Measurements from ENCODE around the gene CEP162. TPM values are rescaled to one million over a fixed set of nuclear protein-coding genes. Genes with fewer than 3 reads are reported as not detected.
"Not testable (repeated sequence)": the region's sequence is repeated elsewhere in the genome, so short reads cannot be mapped to it uniquely, and the experiment has no call there.

Gene CEP162
- total RNA-seq, 2 donors from 2014 or later, result 3.5 to 5.6 TPM

GRCh38 chr6:84213217-84213616 lies 14.2 kb downstream of the CEP162 start:
- no peak overlapping the region for H3K27ac Mint-ChIP-seq
- no peak for ATAC-seq (replicated peaks in 1 of 2)
- no peak for DNase-seq
- H3K4me1 Mint-ChIP-seq (ENCODE audit: low read depth), result no peaks in the 10 kb centered on the region
- no peaks in the 10 kb centered on the region for H3K9me3 Mint-ChIP-seq
- H3K36me3 Mint-ChIP-seq (ENCODE audit: insufficient read depth in 2 of 2), result no peaks in the 10 kb centered on the region
- no peaks in the 10 kb centered on the region for H3K27me3 Mint-ChIP-seq (ENCODE audit: low read depth)
- H3K4me3 Mint-ChIP-seq, result no peak overlapping the region

- DNase-seq (no peak), ATAC-seq (replicated peaks in 1 of 2) (no peak)
- H3K27ac Mint-ChIP-seq, result no peak overlapping the region
- no peaks in the 10 kb centered on the region for H3K4me1 Mint-ChIP-seq (ENCODE audit: low read depth)
- H3K4me3 Mint-ChIP-seq, result no peak overlapping the region
- H3K9me3 Mint-ChIP-seq, result no peaks in the 10 kb centered on the region
- no peaks in the 10 kb centered on the region for H3K27me3 Mint-ChIP-seq (ENCODE audit: low read depth)
- H3K36me3 Mint-ChIP-seq (ENCODE audit: insufficient read depth in 2 of 2), result peaks cover 2 to 6% of the 10 kb centered on the region in 2 donors
Observed at GRCh38 chr6:84204011-84204410, 23.4 kb downstream of the CEP162 start.

GRCh38 chr6:84199987-84200386 lies 27.5 kb downstream of the CEP162 start:
- not testable (repeated sequence) for H3K36me3 Mint-ChIP-seq (ENCODE audit: insufficient read depth in 2 of 2)

DNA sequence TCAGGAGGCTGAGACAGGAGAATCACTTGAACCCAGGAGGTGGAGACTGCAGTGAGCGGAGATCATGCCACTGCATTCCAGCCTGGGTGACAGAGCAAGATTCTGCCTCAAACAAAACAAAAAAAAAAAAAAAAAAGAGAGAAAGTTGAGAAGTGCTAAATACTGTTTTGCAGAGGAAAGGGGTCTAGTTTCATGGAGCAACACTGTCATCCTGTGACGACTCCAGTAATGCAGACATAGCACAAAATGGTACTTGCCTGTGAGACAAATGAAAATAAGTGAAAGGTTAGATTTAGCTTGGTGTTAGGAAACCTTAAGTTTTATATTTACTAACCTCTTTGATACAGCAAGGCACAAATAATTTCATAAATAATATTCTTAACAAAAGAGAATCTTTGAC lies 29.7 kb downstream of the CEP162 start:
- Mint-ChIP-seq H3K27me3 (ENCODE audit: low read depth) (no peaks in the 10 kb centered on the region), H3K4me3 (no peak overlapping the region), H3K9me3 (no peaks in the 10 kb centered on the region), H3K27ac (no peak overlapping the region), H3K36me3 (ENCODE audit: insufficient read depth in 2 of 2) (peaks cover 5 to 11% of the 10 kb centered on the region in 2 donors), H3K4me1 (ENCODE audit: low read depth) (no peaks in the 10 kb centered on the region)
- DNase-seq (no peak), ATAC-seq (replicated peaks in 1 of 2) (no peak)

More at GRCh38 chr6:84199987-84200386, 27.5 kb downstream of the CEP162 start:
- not testable (repeated sequence) for H3K27me3 Mint-ChIP-seq (ENCODE audit: low read depth); H3K9me3 Mint-ChIP-seq; H3K4me1 Mint-ChIP-seq (ENCODE audit: low read depth); DNase-seq; H3K4me3 Mint-ChIP-seq; H3K27ac Mint-ChIP-seq; ATAC-seq (replicated peaks in 1 of 2)

GRCh38 chr6:84193114-84193708 lies 34.2 kb downstream of the CEP162 start:
- no peaks in the 10 kb centered on the region for H3K27me3 Mint-ChIP-seq (ENCODE audit: low read depth)
- DNase-seq (no peak), ATAC-seq (replicated peaks in 1 of 2) (no peak)
- no peak overlapping the region for H3K27ac Mint-ChIP-seq
- no peaks in the 10 kb centered on the region for H3K4me1 Mint-ChIP-seq (ENCODE audit: low read depth)
- no peak overlapping the region for H3K4me3 Mint-ChIP-seq
- H3K9me3 Mint-ChIP-seq, result no peaks in the 10 kb centered on the region
- peaks cover 8 to 19% of the 10 kb centered on the region in 2 donors for H3K36me3 Mint-ChIP-seq (ENCODE audit: insufficient read depth in 2 of 2)

- Mint-ChIP-seq H3K9me3 (no peaks in the 10 kb centered on the region), H3K27me3 (ENCODE audit: low read depth) (no peaks in the 10 kb centered on the region), H3K4me3 (no peak overlapping the region), H3K27ac (no peak overlapping the region), H3K36me3 (ENCODE audit: insufficient read depth in 2 of 2) (peaks cover 8 to 19% of the 10 kb centered on the region in 2 donors), H3K4me1 (ENCODE audit: low read depth) (no peaks in the 10 kb centered on the region)
- ATAC-seq (replicated peaks in 1 of 2) (no peak), DNase-seq (no peak)
Observed at GRCh38 chr6:84191802-84192201, 35.6 kb downstream of the CEP162 start.

- H3K36me3 Mint-ChIP-seq (ENCODE audit: insufficient read depth in 2 of 2), result peaks cover 4 to 11% of the 10 kb centered on the region in 2 donors
- H3K4me1 Mint-ChIP-seq (ENCODE audit: low read depth); ATAC-seq (replicated peaks in 1 of 2); DNase-seq; H3K9me3 Mint-ChIP-seq; H3K4me3 Mint-ChIP-seq; H3K27me3 Mint-ChIP-seq (ENCODE audit: low read depth); H3K27ac Mint-ChIP-seq: not testable (repeated sequence)
Observed at GRCh38 chr6:84189356-84189755, 38.1 kb downstream of the CEP162 start.

- Mint-ChIP-seq H3K4me1 (ENCODE audit: low read depth) (no peaks in the 10 kb centered on the region), H3K4me3 (no peak overlapping the region), H3K36me3 (ENCODE audit: insufficient read depth in 2 of 2) (peaks cover 0 to 8% of the 10 kb centered on the region in 2 donors), H3K27me3 (ENCODE audit: low read depth) (no peaks in the 10 kb centered on the region), H3K9me3 (no peaks in the 10 kb centered on the region), H3K27ac (no peak overlapping the region)
- DNase-seq (no peak), ATAC-seq (replicated peaks in 1 of 2) (no peak)
Observed at GRCh38 chr6:84183430-84183829, 44.0 kb downstream of the CEP162 start.

GRCh38 chr6:84182001-84182400 lies 45.4 kb downstream of the CEP162 start:
- Mint-ChIP-seq H3K9me3 (no peaks in the 10 kb centered on the region), H3K27me3 (ENCODE audit: low read depth) (no peaks in the 10 kb centered on the region), H3K27ac (no peak overlapping the region), H3K4me3 (no peak overlapping the region), H3K4me1 (ENCODE audit: low read depth) (no peaks in the 10 kb centered on the region), H3K36me3 (ENCODE audit: insufficient read depth in 2 of 2) (peaks cover 0 to 5% of the 10 kb centered on the region in 2 donors)
- DNase-seq, result no peak
- no peak for ATAC-seq (replicated peaks in 1 of 2)

DNA sequence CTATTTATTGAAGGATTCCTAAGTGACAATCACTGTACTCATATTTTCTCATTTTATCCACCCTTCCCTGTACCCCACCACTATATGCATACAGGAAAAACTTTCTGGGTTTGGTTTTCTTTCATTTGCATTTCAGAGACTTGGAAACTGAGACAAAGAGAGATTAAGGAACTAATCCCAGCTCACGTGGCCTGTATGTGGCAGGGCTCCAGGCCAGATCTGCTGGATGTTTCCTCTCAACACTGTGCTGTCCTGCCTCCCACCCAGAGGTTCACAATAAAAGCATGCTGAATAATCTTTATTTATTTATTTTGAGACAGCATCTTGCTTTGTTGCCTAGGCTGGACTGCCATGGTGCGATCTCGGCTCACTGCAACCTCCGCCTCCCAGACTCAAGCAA lies 50.2 kb downstream of the CEP162 start:
- Mint-ChIP-seq H3K9me3 (no peaks in the 10 kb centered on the region), H3K36me3 (ENCODE audit: insufficient read depth in 2 of 2) (peaks cover 3 to 7% of the 10 kb centered on the region in 2 donors), H3K4me1 (ENCODE audit: low read depth) (no peaks in the 10 kb centered on the region), H3K4me3 (no peak overlapping the region), H3K27ac (no peak overlapping the region), H3K27me3 (ENCODE audit: low read depth) (no peaks in the 10 kb centered on the region)
- no peak for DNase-seq
- no peak for ATAC-seq (replicated peaks in 1 of 2)

DNA sequence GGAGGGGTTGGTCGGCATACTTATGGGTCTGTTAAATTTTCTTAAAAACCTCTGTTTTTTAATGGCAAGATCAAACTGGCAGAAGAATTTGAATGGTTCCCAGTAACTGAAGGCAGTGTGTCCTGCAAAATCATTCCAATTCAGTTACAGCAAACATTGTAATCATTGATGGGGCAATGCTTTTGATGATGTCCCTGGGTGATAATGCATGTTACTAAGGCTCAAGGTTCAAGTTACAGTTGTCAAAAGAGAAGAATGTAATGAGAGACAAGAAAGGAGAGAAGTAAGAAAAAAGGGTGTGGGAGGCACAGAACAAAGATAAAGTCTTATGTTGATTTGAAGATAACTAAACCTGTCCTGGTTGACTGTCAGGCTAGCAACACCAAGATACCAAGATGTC lies 54.9 kb downstream of the CEP162 start:
- Mint-ChIP-seq H3K27ac (no peak overlapping the region), H3K4me1 (ENCODE audit: low read depth) (no peaks in the 10 kb centered on the region), H3K4me3 (no peak overlapping the region), H3K36me3 (ENCODE audit: insufficient read depth in 2 of 2) (peaks cover 2 to 3% of the 10 kb centered on the region in 2 donors), H3K9me3 (no peaks in the 10 kb centered on the region), H3K27me3 (ENCODE audit: low read depth) (no peaks in the 10 kb centered on the region)
- ATAC-seq (replicated peaks in 1 of 2) (no peak), DNase-seq (no peak)

GRCh38 chr6:84172080-84172479 lies 55.4 kb downstream of the CEP162 start:
- no peak for DNase-seq
- peaks cover 2 to 3% of the 10 kb centered on the region in 2 donors for H3K36me3 Mint-ChIP-seq (ENCODE audit: insufficient read depth in 2 of 2)
- H3K27ac Mint-ChIP-seq, result no peak overlapping the region
- no peaks in the 10 kb centered on the region for H3K9me3 Mint-ChIP-seq
- ATAC-seq (replicated peaks in 1 of 2), result no peak
- no peaks in the 10 kb centered on the region for H3K4me1 Mint-ChIP-seq (ENCODE audit: low read depth)
- no peak overlapping the region for H3K4me3 Mint-ChIP-seq
- H3K27me3 Mint-ChIP-seq (ENCODE audit: low read depth), result no peaks in the 10 kb centered on the region

DNA sequence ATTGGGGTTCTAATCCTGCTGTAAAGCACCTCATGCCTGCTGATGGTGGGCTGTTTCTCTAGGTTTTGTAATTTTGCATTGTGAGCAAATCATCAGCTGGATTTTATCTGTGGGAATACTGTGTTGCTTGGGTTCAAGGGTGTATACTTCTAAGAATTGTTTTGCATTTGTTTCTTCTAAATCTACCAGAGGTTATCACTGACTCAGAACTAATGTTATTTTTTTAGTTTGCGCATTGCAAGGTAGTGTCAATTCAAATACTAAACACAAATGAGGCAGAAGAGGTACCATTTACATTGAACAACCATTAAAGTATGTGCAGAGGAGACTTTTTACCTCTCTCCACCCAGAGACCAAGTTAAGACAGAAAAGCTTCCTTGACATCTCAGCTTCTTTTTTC lies 60.0 kb downstream of the CEP162 start:
- H3K4me1 Mint-ChIP-seq (ENCODE audit: low read depth), result no peaks in the 10 kb centered on the region
- peaks cover 1 to 4% of the 10 kb centered on the region in 2 donors for H3K36me3 Mint-ChIP-seq (ENCODE audit: insufficient read depth in 2 of 2)
- no peak overlapping the region for H3K4me3 Mint-ChIP-seq
- DNase-seq (no peak), ATAC-seq (replicated peaks in 1 of 2) (no peak)
- H3K9me3 Mint-ChIP-seq, result no peaks in the 10 kb centered on the region
- H3K27ac Mint-ChIP-seq, result no peak overlapping the region
- H3K27me3 Mint-ChIP-seq (ENCODE audit: low read depth), result no peaks in the 10 kb centered on the region

DNA sequence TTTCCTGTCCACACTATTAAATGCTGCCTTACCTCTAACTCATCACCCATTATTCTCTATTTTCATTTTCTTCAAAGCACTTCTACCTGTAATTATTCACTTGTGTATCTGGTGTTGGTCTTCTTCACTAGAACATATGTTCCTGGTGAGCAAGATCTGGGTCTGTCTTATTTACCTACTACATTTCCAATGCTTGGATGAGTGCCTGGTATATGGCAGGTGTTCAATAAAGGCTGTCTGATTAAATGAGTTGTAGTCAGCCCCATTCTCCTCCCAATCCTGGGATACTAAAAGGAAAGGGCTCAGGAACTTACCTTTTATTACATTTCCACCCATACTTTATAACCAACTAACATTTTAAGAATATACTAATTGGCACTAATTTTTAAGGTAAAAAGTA lies 61.0 kb downstream of the CEP162 start:
- Mint-ChIP-seq H3K4me1 (ENCODE audit: low read depth) (no peaks in the 10 kb centered on the region), H3K4me3 (no peak overlapping the region), H3K27me3 (ENCODE audit: low read depth) (no peaks in the 10 kb centered on the region), H3K36me3 (ENCODE audit: insufficient read depth in 2 of 2) (peaks cover 1 to 4% of the 10 kb centered on the region in 2 donors), H3K9me3 (no peaks in the 10 kb centered on the region), H3K27ac (no peak overlapping the region)
- DNase-seq (no peak), ATAC-seq (replicated peaks in 1 of 2) (no peak)

Data from activated T-cell treated with anti-CD3 and anti-CD28 coated beads, Interleukin-2, amount 50 U/mL, for 72 hours (primary cell).